K562 treated with DMSO at 1 percent for 24 hours (cell line): Measurements from ENCODE around the gene OR4X2. TPM values are rescaled to one million over a fixed set of nuclear protein-coding genes. Genes with fewer than 3 reads are reported as not detected.

Experiments used
- total RNA-seq: library from RNA; unstranded; fragments of 300-600 nt; gene quantifications from 2 replicates; pipeline ENCODE4 v1.2.3, GENCODE V29; 2022; ENCODE audit warnings: low read depth; ENCODE audit not compliant: insufficient read depth

The OR4X2 gene, protein sequence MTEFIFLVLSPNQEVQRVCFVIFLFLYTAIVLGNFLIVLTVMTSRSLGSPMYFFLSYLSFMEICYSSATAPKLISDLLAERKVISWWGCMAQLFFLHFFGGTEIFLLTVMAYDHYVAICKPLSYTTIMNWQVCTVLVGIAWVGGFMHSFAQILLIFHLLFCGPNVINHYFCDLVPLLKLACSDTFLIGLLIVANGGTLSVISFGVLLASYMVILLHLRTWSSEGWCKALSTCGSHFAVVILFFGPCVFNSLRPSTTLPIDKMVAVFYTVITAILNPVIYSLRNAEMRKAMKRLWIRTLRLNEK
- total RNA-seq: not detected in 2 replicates

DNA sequence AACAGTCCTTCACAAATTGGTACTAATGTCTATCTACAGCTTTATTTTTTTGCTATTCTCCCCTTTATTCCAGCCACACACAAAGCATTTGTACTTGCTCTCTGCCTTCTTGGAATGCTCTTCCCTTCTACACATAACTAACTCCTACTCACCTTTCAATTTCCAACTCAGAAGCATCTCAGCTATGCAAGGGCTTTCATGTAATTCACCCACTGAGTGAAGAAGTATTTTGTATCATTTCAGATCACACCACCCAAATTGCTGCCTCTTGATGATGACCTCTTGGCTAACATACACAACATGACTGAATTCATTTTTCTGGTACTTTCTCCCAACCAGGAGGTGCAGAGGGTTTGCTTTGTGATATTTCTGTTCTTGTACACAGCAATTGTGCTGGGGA lies at the start of gene OR4X2:
Gene OR4X2 (plus strand): TSS at position 301 of the 400 bp plus-strand sequence. CDS start 0 bp downstream, at position 301.

DNA sequence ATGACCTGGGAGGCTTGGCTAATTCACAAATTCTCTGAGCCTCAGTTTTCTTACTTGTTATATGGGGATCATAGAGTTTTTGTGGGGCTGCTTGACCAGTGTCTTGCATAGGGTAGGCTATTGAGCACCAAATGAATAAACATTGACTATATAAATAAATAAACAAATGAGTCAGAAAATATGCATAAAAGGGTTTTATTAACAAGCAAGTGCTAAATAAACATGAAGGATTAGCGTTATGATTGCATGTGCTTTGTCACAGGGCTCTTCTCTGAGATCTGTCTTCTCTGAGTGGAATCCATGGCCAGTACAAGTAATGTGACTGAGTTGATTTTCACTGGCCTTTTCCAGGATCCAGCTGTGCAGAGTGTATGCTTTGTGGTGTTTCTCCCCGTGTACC lies 28.4 kb upstream of the OR4X2 start, which contains the start of gene OR4B1:
Gene OR4B1 (plus strand): TSS at position 301 of the 400 bp plus-strand sequence. CDS start 0 bp downstream, at position 301.

DNA sequence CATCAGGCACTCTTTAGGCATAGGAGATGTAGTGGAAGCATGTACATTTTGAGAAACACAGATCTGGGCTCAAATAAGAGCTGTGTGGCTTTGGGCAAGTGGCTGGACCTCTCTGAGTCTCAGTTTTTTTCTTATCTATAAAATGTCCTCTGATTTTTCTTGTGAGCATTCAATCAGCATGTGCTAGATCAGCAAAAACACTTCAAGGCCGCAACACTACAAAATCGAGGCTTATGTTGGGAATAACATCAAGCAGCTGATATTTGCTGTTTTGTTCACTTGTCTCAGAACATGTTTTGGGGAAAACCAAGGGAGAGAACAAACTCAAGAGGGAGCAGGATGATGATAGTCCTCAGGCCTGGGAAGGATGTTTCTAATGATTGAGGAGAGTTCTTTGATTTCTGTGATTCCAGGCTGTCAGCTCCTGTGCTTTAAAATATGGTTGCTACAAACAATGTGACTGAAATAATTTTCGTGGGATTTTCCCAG lies 18.6 kb downstream of the OR4X2 start, which contains the start of gene OR4X1:
Gene OR4X1 (plus strand): TSS at position 439 of the 489 bp plus-strand sequence. CDS start 0 bp downstream, at position 439.

Other genes with a start within 250 kb of the OR4X2 start
- not detected in 2 replicates for gene OR4B1, start 28.3 kb upstream of the OR4X2 start, total RNA-seq
- gene OR4X1, start 18.8 kb downstream of the OR4X2 start, total RNA-seq: not detected in 2 replicates
- gene OR4S1, start 61.1 kb downstream of the OR4X2 start, total RNA-seq: not detected in 2 replicates
- gene OR4C3, start 79.8 kb downstream of the OR4X2 start, total RNA-seq: not detected in 2 replicates
- not detected in 2 replicates for gene OR4C5, start 121.4 kb downstream of the OR4X2 start, total RNA-seq
- gene OR4A47, start 243.7 kb downstream of the OR4X2 start, total RNA-seq: not detected in 2 replicates